Activated CD8-positive, alpha-beta memory T cell treated with anti-CD3 and anti-CD28 coated beads, Interleukin-2, amount 50 U/mL, for 4 hours (primary cell): ENCODE data around the gene SUMF1.
A peak's percentile ranks its signal among the peaks of the same experiment; 100 is the strongest.

ENCODE experiments used
- DNase-seq: peaks from one replicate; pipeline ENCODE4 v3.0.0-alpha.2; 2020

The SUMF1 gene

DNA sequence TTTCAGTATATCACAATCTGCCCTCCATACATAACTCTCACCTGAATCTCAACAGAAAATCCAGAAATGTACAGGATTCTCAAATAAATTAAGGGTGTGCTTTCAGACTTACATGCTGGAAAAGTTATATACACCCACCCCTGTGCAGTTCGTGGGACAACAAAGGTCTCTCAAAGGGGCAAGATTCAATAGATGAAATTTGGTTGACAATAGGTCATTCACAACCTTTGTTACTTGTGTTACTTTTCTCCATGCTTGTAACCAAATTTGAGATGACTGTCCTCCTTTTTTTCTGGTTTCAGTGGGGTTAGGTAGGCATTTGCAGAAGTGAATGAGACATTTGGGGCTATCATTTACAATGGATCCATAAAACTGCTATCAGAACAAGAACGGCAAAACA is 91.2 kb downstream of the SUMF1 start:
- no peak for DNase-seq

DNA sequence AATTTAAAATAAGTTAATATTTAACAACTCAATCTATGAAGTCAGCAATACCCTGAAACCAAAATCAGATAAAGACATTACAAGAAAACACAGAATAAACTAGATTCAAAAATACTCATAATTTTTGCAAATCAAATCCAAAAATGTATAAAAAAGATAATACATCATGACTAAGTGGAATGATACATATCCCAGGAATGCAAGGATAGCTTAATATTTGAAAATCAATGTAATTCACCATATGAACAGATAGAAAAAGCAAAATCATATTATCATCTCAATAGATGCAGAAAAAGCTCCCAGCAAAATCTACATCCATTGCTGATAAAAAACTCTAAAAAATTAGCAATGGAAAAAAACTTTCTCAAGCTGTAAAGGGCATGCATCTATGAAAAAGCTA is 93.4 kb downstream of the SUMF1 start:
- no peak for DNase-seq

DNA sequence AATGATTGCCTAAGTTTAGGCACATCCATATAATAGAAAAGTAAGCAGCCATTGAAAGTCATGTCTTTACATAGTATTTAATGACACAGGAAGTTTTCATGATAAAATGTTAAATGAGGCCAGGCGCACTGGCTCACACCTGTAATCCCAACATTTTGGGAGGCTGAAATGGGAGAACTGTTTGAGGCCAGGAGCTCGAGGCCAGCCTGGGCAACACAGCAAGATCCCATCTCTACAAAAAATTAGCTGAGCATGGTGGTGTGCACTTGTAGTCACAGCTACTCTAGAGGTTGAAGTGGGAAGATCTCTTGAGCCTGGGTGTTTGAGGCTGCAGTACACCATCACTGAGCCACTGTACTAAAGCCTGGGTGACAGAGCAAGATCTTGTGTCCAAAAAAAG is 104.5 kb downstream of the SUMF1 start:
- DNase-seq, result no peak

DNA sequence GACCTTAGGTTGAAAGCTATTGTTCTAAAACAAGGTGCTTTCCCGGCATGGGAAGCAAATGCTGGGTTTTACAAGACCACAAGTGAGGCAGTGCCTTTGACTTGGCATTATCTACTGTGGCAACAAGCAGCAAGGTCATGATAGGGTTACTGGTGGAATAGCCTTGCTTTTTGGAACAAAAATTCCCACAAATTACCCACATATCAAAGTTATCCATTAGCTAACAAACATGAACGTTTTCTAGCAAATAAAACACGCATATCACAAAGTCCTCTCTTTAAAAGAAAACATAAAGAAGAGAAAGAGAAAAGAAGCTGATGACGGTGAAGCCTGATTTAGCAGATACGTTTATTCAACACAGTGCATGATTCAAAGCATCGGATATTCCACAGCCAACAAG is 106.3 kb downstream of the SUMF1 start:
- no peak for DNase-seq

DNA sequence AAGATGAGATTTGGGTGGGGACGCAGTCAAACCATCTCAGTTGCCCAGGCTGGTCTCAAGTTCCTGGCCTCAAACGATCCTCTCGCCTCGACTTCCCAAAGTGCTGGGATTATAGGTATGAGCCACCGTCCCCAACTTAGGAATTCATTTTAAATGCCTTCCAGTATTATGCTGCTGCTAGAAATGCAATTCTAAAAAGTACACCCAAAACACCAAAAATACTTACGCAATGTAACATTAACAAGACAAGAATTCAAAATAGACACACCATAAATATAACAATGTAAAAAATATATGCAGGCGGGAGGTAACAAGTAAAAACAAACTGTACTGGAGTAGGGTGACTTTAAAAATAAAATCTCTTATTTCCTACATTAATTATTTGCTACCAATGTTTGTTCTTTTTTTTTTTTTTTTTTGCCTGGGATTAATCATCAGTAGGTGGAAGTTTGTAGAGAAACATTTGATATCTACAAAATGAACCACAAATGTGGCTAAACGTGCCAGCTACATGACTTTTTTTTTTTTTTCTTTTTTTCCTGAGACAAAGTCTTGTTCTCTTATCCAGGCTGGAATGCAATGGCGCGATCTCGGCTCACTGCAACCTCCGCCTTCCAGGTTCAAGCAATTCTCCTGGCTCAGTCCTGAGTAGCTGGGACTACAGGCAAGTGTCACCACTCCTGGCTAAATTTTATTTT is 107.1 kb downstream of the SUMF1 start:
- DNase-seq, result no peak

- no peak for DNase-seq
Measured at GRCh38 chr3:4358273-4358672, 108.8 kb downstream of the SUMF1 start.

DNA sequence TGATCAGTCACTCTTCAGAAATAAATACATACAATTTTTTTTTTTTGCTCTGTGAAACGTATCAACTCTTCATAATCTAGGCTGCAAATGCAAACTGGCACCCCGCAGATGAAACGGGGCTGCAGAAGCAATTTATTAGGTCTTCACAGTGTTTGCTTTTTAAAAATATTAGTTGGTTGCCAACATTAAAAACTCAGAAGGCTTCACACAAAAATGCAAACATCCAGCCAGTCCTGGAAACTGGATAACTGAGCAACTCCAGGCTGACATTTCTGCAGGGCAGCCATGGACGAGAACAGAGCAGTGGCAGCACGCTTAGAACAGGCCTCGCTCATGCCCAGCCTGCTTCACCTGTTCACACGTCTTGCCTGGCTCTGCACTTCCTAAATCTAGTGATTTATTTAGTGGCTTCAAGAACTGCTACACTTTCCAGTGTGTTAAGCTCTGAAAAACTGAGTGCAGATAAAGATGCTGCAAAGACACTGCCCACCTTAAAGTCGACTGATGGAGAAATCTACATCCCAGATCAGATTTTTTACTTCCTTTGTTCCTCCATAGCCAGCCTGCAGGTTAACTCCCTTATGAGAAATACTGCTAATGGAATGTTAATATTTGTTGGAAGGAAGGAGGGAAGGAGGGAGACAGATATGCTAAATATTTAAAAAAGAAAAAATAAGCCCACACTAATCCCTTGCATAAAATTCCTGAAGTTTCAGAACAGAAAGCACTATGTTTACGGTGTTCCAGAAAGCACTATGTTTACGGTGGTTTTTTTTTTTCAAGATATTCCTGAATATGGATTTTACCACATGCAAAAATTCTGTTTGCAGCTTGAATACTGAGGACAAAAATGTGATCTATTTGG is 110.3 kb downstream of the SUMF1 start:
- DNase-seq, result no peak

DNA sequence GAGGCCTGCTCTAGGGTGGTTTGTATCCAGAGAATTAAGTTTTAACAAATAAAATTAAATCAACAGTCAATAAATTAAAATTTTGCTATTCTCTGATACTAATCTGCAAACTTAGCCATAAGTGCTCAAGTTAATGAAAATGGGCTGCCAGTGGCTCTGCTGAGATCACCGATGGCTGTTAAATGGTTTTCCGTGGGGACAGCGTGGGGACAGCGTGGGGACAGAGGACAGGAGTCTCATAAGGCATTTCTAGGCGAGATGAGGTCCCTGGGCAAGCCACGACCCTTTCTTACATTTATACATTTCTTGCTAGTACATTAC is 110.9 kb downstream of the SUMF1 start:
- no peak for DNase-seq

GRCh38 chr3:4355401-4356219 is 111.5 kb downstream of the SUMF1 start:
- DNase-seq, result no peak

DNA sequence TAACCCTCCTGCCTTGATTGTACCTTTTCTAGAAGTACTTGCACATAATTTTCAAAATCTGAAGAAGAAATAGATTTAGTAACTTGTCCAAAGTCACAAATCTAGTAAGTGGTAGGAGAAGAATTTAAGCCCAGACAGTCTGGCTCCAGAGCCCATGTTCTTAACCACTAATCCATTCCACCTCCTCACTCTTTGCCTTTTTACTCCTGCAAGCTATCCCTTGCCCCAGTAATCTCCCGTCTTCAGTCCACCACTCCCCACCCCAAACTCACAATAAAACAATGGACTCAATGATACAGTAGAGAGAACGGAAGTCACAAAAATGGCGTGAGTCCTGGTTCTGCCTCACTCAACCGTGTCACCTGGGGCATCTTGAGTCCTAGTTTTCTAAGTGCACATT is 115.2 kb downstream of the SUMF1 start:
- DNase-seq, result no peak

DNA sequence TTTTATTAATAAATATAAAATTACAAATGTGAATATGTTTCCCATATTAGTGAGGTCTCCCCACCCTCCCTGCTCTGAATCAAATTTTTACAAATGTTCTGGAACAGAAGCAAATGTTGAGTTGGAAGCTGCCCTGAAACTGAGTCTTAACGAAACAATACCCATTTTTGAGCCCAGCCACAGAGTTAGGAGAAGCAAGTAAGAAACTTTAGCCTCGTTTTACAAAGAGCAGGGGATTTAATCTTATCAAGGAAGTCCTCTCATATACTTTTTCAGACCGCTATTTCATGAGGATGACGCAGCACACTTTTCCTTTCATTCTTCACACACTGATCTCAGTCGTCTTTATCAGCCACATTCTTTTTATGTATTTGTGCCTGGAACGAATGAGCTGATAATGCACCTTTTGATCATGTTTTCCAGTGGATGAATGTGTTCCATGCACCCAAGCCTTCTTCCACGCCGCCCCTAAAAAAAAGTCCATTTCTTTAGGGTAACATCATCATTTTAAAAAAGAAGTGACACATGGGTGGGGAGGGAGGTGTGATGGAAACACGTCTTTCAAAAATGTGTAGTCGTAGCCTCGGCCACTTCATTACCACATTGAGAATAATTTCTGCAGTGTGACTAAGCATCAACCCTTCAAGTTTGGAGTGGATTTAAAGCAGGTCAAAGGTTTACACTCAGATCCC is 115.8 kb downstream of the SUMF1 start:
- DNase-seq, result peak; percentile 21

DNA sequence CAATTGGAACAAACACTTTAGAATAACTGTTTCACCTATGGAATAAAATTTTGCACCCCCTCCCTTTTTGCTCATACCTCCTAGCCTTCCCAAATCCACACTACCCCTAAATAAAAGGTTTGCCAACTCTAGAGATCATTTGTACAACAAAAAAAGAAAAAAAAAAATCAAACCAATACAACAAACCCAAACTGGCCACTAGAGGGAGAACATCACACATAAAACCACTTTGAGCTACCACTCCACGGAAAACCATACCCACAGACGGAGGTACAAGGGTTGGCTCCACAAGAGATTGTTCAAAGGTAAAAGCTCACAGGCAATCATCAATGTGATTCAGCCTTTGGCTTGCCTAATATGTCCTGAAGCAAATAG is 116.3 kb downstream of the SUMF1 start:
- peak; percentile 41 for DNase-seq

DNA sequence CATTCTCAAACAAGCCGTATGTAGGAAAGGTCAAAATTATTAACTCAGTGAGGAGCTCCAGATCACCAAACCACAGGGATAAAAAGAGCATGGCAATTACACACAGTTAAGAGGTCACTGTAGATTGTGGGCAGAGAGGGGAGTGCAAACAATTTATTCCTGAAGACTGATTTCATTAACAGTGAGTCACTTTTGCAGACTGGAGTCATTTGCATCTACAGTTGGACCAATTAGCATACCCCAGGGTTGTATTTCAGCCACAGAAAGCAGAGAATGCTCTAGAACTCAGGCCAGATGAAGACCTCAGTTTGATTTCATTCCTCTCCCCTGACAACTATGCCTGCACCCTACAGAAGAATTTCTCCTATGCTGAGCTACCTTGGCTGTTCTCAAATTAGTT is 123.8 kb downstream of the SUMF1 start:
- no peak for DNase-seq

- DNase-seq, result no peak
Measured at GRCh38 chr3:4341336-4341675, 125.8 kb downstream of the SUMF1 start.

- no peak for DNase-seq
Measured at GRCh38 chr3:4340411-4341335, 126.4 kb downstream of the SUMF1 start.

- DNase-seq, result no peak
Measured at GRCh38 chr3:4340077-4340410, 127.0 kb downstream of the SUMF1 start.

- no peak for DNase-seq
Measured at GRCh38 chr3:4338751-4339150, 128.3 kb downstream of the SUMF1 start.

- no peak for DNase-seq
Measured at GRCh38 chr3:4336850-4337546, 130.1 kb downstream of the SUMF1 start.

- no peak for DNase-seq
Measured at GRCh38 chr3:4335840-4336562, 131.1 kb downstream of the SUMF1 start.

DNA sequence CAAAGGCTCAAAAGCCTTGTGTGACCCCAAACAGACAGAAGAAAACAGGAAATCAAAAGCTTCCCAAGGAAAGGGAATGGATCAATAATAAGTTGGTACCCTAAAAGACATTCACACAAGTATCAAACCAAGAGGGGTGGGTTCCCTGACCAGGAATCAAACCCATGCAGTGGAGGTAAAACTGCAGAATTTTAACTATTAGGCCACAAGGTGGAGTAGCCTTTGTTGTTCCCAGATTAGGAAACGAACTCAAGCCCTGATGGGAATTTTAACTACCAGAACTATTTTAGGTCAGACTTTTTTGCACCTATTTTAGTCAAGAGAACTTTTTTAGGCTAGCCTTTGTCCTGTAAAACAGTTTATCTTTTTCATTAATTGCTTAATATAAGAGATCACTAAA is 132.5 kb downstream of the SUMF1 start:
- DNase-seq, result no peak

GRCh38 chr3:4332991-4333390 is 134.1 kb downstream of the SUMF1 start:
- DNase-seq, result no peak
